Epithelial cell of proximal tubule (primary cell): ENCODE data around the gene NME8. TPM values are rescaled to one million over a fixed set of nuclear protein-coding genes. Genes with fewer than 3 reads are reported as not detected.

Experiments used
- DNase-seq: peaks from one replicate; pipeline ENCODE4 v3.0.0-alpha.2; 2011; ENCODE audit warnings: low read depth
- H3K4me3 ChIP-seq: 2 replicates; pipeline ENCODE4 v1.5.1; 2011; ENCODE audit warnings: low read depth, mild to moderate bottlenecking, low read length
- CTCF ChIP-seq: conservative IDR thresholded peaks from 2 replicates; pipeline ENCODE4 v1.5.1; 2012; ENCODE audit warnings: low read depth, mild to moderate bottlenecking, low read length
- total RNA-seq: library from RNA; depleted of rRNA; stranded (reverse); fragments of >200 nt; gene quantifications from 2 replicates; pipeline ENCODE4 v1.2.3, GENCODE V29; 2015

The NME8 gene
- total RNA-seq, 1 donor from 2014 or later: not detected

- no peak for TF ChIP-seq CTCF
- DNase-seq: no peak
- H3K4me3 ChIP-seq: no peak overlapping the region
These were observed 84.7 kb downstream of the NME8 start for GRCh38 chr7:37933018-37933566.

GRCh38 chr7:37942934-37943610 is 94.7 kb downstream of the NME8 start:
- no peak overlapping the region for H3K4me3 ChIP-seq
- TF ChIP-seq CTCF: no peak
- no peak for DNase-seq

- no peak overlapping the region for H3K4me3 ChIP-seq
- TF ChIP-seq CTCF: no peak
- DNase-seq: no peak
These were observed 95.7 kb downstream of the NME8 start for GRCh38 chr7:37943905-37944736.

GRCh38 chr7:37944737-37945054 is 96.3 kb downstream of the NME8 start:
- no peak overlapping the region for H3K4me3 ChIP-seq
- no peak for DNase-seq
- TF ChIP-seq CTCF: no peak

- no peak overlapping the region for H3K4me3 ChIP-seq
- no peak for DNase-seq
- no peak for TF ChIP-seq CTCF
These were observed 96.9 kb downstream of the NME8 start for GRCh38 chr7:37945336-37945735.

GRCh38 chr7:37947138-37947940 is 98.9 kb downstream of the NME8 start:
- H3K4me3 ChIP-seq: no peak overlapping the region
- no peak for DNase-seq
- TF ChIP-seq CTCF: no peak
